GM23338 (cell line): ENCODE measurements around the gene ZNHIT6. TPM values are rescaled to one million over a fixed set of nuclear protein-coding genes. Genes with fewer than 3 reads are reported as not detected.

Experiments used
- ATAC-seq: fragments of 200-7000 bp; cut with Tn5 transposase; 3 replicates; pipeline ENCODE4 v1.9.1; 2020
- DNase-seq: peaks from one replicate; pipeline ENCODE4 v3.0.0-alpha.2; 2015; ENCODE audit warnings: low spot score
- H2AFZ ChIP-seq: fragments of 200-600 bp; sonication (generic); 2 replicates; pipeline ENCODE4 v1.8.0; 2016; ENCODE audit warnings: antibody characterized with exemption, mild to moderate bottlenecking, moderate library complexity
- H3F3A ChIP-seq: fragments of 200-600 bp; sonication (generic); replicated peaks from 2 replicates; pipeline ENCODE4 v1.8.0; 2017; ENCODE audit warnings: antibody characterized with exemption, mixed run types, low read depth
- H3K27ac ChIP-seq: fragments of 200-600 bp; sonication (generic); 2 replicates; pipeline ENCODE4 v1.6.1; 2016; ENCODE audit warnings: low read depth
- H3K27me3 ChIP-seq: fragments of 200-600 bp; sonication (generic); 2 replicates; pipeline ENCODE4 v1.8.0; 2016; ENCODE audit warnings: mild to moderate bottlenecking, mixed run types, moderate library complexity; ENCODE audit not compliant: insufficient read depth
- H3K36me3 ChIP-seq: fragments of 200-600 bp; sonication (generic); 2 replicates; pipeline ENCODE4 v1.8.0; 2016; ENCODE audit warnings: mild to moderate bottlenecking; ENCODE audit not compliant: insufficient read depth
- H3K4me1 ChIP-seq: fragments of 200-600 bp; sonication (generic); 2 replicates; pipeline ENCODE4 v1.8.0; 2016; ENCODE audit warnings: mild to moderate bottlenecking, moderate library complexity; ENCODE audit not compliant: insufficient read depth
- H3K4me2 ChIP-seq: fragments of 200-600 bp; sonication (generic); 2 replicates; pipeline ENCODE4 v1.7.1; 2017; ENCODE audit warnings: mixed run types
- H3K4me3 ChIP-seq: fragments of 200-600 bp; sonication (generic); 2 replicates; pipeline ENCODE4 v1.6.1; 2016; ENCODE audit warnings: mixed run types
- H3K79me2 ChIP-seq: fragments of 200-600 bp; sonication (generic); replicated peaks from 2 replicates; pipeline ENCODE4 v1.8.0; 2017; ENCODE audit warnings: mild to moderate bottlenecking; ENCODE audit not compliant: insufficient read depth
- H3K9me2 ChIP-seq: fragments of 200-600 bp; sonication (generic); 2 replicates; pipeline ENCODE4 v1.8.0; 2017; ENCODE audit not compliant: insufficient read depth
- H4K20me1 ChIP-seq: fragments of 200-600 bp; sonication (generic); replicated peaks from 2 replicates; pipeline ENCODE4 v1.8.0; 2017; ENCODE audit warnings: mild to moderate bottlenecking; ENCODE audit not compliant: insufficient read depth
- H3K27ac Mint-ChIP-seq: 2 replicates; pipeline ENCODE4 v1.8.0; 2020; ENCODE audit warnings: inconsistent platforms, mild to moderate bottlenecking, moderate library complexity, mixed read lengths
- H3K27me3 Mint-ChIP-seq: 3 replicates; pipeline ENCODE4 v1.8.0; 2022; ENCODE audit warnings: low read depth, mild to moderate bottlenecking, moderate library complexity, mixed read lengths, inconsistent platforms; ENCODE audit not compliant: insufficient read depth, poor library complexity
- H3K36me3 Mint-ChIP-seq: 3 replicates; pipeline ENCODE4 v1.8.0; 2021; ENCODE audit warnings: low read depth, mild to moderate bottlenecking, inconsistent platforms, moderate library complexity, mixed read lengths
- H3K4me1 Mint-ChIP-seq: 3 replicates; pipeline ENCODE4 v1.8.0; 2020; ENCODE audit warnings: mild to moderate bottlenecking, inconsistent platforms, mixed read lengths
- H3K4me3 Mint-ChIP-seq: 3 replicates; pipeline ENCODE4 v1.8.0; 2021; ENCODE audit warnings: moderate library complexity, mild to moderate bottlenecking, inconsistent platforms, mixed read lengths
- H3K9me3 Mint-ChIP-seq: 3 replicates; pipeline ENCODE4 v1.8.0; 2020; ENCODE audit warnings: moderate library complexity, mild to moderate bottlenecking, inconsistent platforms, mixed read lengths
- POLR2AphosphoS5 ChIP-seq: IDR thresholded peaks from 2 replicates; pipeline ENCODE4 v1.6.1; 2016; ENCODE audit warnings: antibody characterized with exemption, low read depth
- STAT1 ChIP-seq: IDR thresholded peaks from one replicate; pipeline ENCODE4 v1.6.1; 2016; ENCODE audit warnings: antibody characterized with exemption; ENCODE audit not compliant: unreplicated experiment
- polyA plus RNA-seq: library from polyadenylated mRNA; unstranded; fragments of >200 nt; fragmentation: Nextera tagmentation; extraction: Ambion mirVana; gene quantifications from 2 replicates; pipeline ENCODE4 v1.2.1, GENCODE V29; 2016
- total RNA-seq: library from RNA; depleted of rRNA; stranded (reverse); fragments of >200 nt; shearing (Covaris generic); gene quantifications from 2 replicates; pipeline ENCODE4 v1.2.3, GENCODE V29; 2014; rRNA removed

ZNHIT6 gene
- total and polyA plus RNA-seq, 2 experiments from 2014 or later, result 17.3 to 20.9 TPM

DNA sequence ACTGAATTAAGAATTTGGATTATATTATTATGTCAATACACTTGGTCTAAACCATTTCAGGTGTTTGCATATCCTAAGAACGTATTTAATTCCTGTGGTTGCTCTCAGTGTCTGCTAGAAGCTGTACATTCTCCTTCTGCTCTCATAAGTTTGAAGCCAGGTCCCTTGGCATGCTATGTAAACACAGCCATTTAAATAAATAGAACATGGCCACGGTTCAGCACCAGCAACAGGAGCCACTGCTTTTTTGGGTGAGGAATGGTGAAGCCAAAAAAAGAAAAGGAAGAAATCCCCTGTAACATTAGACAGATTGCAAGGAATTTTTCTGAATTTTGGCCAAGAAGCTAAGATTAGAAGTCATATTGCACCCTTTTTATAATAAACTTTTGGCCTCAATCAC lies 108.6 kb downstream of the ZNHIT6 start:
- no peaks in the 10 kb centered on the region for H3K36me3 ChIP-seq
- H3K9me3 Mint-ChIP-seq, result peaks cover 3% of the 10 kb centered on the region; the same call in 2 of the 3 replicates
- DNase-seq (no peak), ATAC-seq (no peak)
- no peaks in the 10 kb centered on the region for H3K27me3 ChIP-seq
- peaks cover 20% of the 10 kb centered on the region for H3K4me1 ChIP-seq
- no peaks in the 10 kb centered on the region for H4K20me1 ChIP-seq
- no peak overlapping the region for H2AFZ ChIP-seq
- no peak overlapping the region for H3K4me3 Mint-ChIP-seq
- H3F3A ChIP-seq, result no peaks in the 10 kb centered on the region
- H3K36me3 Mint-ChIP-seq, result no peaks in the 10 kb centered on the region; the same call in 2 of the 3 replicates
- H3K4me2 ChIP-seq, result no peak overlapping the region
- peaks cover 38% of the 10 kb centered on the region for H3K4me1 Mint-ChIP-seq
- H3K27ac ChIP-seq, result no peak overlapping the region
- H3K79me2 ChIP-seq, result no peaks in the 10 kb centered on the region
- H3K27me3 Mint-ChIP-seq, result peaks cover 1% of the 10 kb centered on the region
- no peak overlapping the region for H3K4me3 ChIP-seq
- no peak overlapping the region for H3K27ac Mint-ChIP-seq
- TF ChIP-seq STAT1 (no peak), POLR2AphosphoS5 (no peak)
- peaks cover 14% of the 10 kb centered on the region; the same call in 1 of the 2 replicates for H3K9me2 ChIP-seq

Other genes starting within 250 kb of the ZNHIT6 start
- 35.4 and 41.7 TPM in 2 replicates for gene DDAH1, start 243.3 kb downstream of the ZNHIT6 start, total RNA-seq
- 29.4 and 30.3 TPM in 2 replicates for gene DDAH1, start 243.3 kb downstream of the ZNHIT6 start, polyA plus RNA-seq
- gene CCN1, start 127.7 kb downstream of the ZNHIT6 start, total RNA-seq, result 66.5 and 66.6 TPM in 2 replicates
- gene CCN1, start 127.7 kb downstream of the ZNHIT6 start, polyA plus RNA-seq, result 130 and 132 TPM in 2 replicates